ENCODE measurements around the gene APCDD1. TPM values are rescaled to one million over a fixed set of nuclear protein-coding genes. Genes with fewer than 3 reads are reported as not detected.
"Not testable (repeated sequence)": the region's sequence is repeated elsewhere in the genome, so short reads cannot be mapped to it uniquely, and the experiment has no call there.

The APCDD1 gene
- total RNA-seq, 1 donor from 2014 or later = not detected

DNA sequence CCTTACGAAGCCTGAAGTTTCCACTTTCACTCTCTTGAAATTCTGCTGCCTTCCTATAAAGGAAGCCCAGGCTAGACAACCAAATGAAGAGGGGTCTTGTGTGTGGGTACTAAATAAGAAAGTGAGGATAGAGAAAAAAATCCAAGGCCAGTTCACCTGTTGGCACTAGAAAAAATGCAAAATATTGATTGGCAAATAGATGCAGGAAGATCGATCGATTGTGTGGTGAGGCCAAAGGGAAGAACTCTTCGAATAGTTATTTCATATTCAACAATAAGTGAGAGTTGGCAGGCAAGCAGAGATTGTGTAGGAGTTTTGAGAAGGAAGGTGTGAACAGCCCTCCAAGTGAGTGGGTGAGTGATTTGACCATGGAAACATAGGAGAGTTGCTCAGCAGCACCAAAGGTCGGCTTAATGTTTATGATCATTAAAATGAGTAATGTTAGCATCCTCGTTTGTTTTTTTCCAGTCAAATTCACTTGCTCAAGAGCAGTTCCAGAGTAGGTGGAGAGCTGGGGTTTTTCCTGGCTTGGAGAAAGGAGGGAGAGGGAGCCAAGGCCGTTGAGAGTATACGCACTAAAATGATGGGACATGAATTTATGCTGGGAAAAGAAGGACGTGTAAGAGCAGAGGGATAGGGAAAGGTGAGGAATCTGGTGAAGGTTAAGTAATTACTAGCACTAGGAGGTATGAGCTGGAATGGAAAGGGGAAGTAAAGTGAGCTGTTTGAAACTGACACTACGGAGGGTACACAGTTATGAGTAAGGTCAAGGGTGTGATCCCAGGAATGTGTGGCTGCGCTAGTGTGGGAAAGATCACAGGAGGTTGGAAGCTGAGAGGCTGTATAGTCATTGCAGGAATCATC is 70.3 kb downstream of the APCDD1 start:
- no peaks in the 10 kb centered on the region for H3K9me3 Mint-ChIP-seq
- H3K4me3 Mint-ChIP-seq = peak overlapping the region; percentile 96
- intact Hi-C loops (cut with micrococcal nuclease) = loop anchor here (5.0 to 10.0 kb wide), 5 partner anchors 912 to 1912 kb away; partner anchors contain the start of genes CHMP1B, PPP4R1 and RALBP1
- peaks cover 11% of the 10 kb centered on the region for H3K27me3 Mint-ChIP-seq
- H3K27ac Mint-ChIP-seq = peak overlapping the region; percentile 93
- no peaks in the 10 kb centered on the region for H3K36me3 Mint-ChIP-seq (ENCODE audit: low read depth)
- DNase-seq = no peak
- peaks cover 36% of the 10 kb centered on the region for H3K4me1 Mint-ChIP-seq

DNA sequence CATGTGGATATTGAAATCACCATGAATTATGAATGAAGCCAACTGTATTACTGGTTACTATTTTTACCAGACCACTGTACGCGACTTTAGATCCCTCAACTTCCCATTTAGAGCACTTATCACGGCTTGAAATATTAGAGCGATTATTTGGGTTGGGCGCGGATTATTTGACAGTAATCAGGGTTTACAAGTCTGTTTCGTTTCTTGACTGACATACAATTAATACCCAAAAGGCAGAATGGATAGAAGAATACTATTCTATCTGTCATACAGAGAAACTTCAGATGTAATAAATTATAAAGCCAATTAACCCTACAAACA is 70.9 kb downstream of the APCDD1 start:
- peaks cover 3% of the 10 kb centered on the region for H3K36me3 Mint-ChIP-seq (ENCODE audit: low read depth)
- H3K9me3 Mint-ChIP-seq = no peaks in the 10 kb centered on the region
- H3K27me3 Mint-ChIP-seq = peaks cover 8% of the 10 kb centered on the region
- H3K4me1 Mint-ChIP-seq = peaks cover 38% of the 10 kb centered on the region
- H3K4me3 Mint-ChIP-seq = peak overlapping the region; percentile 96
- no peak for DNase-seq
- intact Hi-C loops (cut with micrococcal nuclease) = loop anchor here (5.0 to 10.0 kb wide), 5 partner anchors 913 to 1913 kb away; partner anchors contain the start of genes CHMP1B, PPP4R1 and RALBP1
- peak overlapping the region; percentile 93 for H3K27ac Mint-ChIP-seq

DNA sequence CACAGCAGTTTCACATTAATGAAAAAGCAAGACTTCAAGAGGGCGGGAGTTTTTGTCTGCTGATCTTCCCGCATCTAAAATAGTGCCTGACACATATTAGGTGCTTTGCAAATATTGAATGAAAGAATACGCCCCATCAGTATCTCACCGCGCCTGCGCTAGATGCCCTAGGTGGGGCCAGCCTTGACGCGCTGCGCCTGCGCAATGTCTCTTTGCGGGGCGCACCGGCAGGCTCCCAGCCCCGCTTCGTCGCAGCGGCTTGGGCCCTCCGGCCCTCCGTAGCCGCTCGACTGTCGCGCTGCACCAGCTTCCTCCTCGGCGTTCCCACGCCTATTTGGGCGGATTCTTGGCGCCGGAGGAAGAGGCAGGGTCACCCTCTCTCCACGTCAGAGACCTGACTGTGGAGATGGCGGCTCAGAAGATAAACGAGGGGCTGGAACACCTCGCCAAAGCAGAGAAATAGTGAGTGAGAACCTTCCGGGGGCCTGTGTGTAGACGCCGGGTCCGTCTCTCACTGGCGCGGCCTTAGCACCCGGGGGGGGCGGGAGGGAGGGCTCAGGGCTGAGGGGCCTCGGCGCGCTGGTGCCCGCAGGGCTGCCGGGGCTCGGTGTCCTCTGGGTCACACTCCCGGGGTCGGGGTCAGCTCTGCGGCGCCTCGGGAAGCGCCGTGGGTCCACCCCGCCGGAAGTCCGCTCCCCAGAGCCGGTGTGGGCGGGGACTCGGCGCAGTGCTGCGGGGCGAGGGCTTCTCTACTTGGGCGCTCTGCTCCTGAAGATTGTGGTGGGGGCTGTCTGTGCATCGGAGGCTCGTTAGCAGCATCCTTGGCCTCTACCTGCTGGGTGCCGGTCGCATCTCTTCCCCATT is 71.5 kb downstream of the APCDD1 start, which contains the start of gene NAPG:
NAPG (plus strand) TSS at position 331 of the 864 bp plus-strand sequence; CDS start at position 407, 76 bp downstream.
- Mint-ChIP-seq H3K9me3 (no peaks in the 10 kb centered on the region), H3K4me1 (peaks cover 44% of the 10 kb centered on the region), H3K27ac (peak within 1 kb of the TSS; percentile 98), H3K4me3 (peak within 1 kb of the TSS; percentile 96), H3K36me3 (ENCODE audit: low read depth) (peaks cover 6% of the 10 kb centered on the region), H3K27me3 (peaks cover 8% of the 10 kb centered on the region)
- peak; percentile 98 for DNase-seq
- intact Hi-C loops (cut with micrococcal nuclease) = loop anchor here (1.0 to 10.0 kb wide), 6 partner anchors 613 to 1914 kb away; partner anchors contain the start of genes CHMP1B, PPP4R1 and RALBP1

DNA sequence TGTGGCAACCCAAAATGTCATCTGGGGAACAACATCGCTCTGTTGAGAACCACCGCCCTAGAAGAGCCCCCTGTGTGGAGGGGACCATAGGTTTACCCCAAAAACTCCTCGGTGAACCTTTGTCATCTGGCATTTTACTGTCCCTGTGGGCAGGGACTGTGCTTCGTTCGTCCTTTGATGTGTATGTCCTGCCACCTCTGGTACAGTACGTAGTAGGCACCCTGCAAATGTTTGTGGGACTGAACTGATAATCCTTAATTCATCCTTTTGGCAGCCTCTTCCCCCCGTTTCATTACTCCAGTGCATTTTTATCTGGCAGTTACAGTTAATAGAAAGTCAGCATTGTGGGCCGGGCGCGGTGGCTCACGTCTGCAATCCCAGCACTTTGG is 72.1 kb downstream of the APCDD1 start:
- Mint-ChIP-seq H3K9me3 (no peaks in the 10 kb centered on the region), H3K36me3 (ENCODE audit: low read depth) (peaks cover 6% of the 10 kb centered on the region), H3K4me1 (peaks cover 45% of the 10 kb centered on the region), H3K27me3 (peaks cover 7% of the 10 kb centered on the region), H3K27ac (peak overlapping the region; percentile 86), H3K4me3 (peak overlapping the region; percentile 96)
- intact Hi-C loops (cut with micrococcal nuclease) = loop anchor here (1.0 to 10.0 kb wide), 6 partner anchors 613 to 1914 kb away; partner anchors contain the start of genes CHMP1B, PPP4R1 and RALBP1
- DNase-seq = no peak

DNA sequence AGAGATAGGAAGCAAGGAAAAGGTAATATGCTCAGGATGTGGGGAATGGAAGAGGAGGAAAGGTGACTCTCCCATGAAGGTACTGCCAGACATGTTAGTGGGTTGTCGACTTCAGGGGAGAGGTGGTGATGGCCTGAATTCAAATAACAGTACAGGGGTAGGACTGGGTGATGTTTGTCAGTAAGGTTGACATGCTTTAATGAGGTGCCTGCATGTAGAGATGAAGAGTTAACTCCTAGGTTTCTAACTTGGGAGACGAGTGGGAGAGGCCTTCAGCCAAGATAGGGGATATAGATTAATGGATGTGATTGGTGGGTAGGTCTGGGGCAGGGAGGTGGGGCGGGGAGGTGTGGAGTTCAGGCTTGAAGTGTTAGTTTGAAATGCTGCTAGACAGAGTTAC is 74.0 kb downstream of the APCDD1 start:
- peaks cover 11% of the 10 kb centered on the region for H3K36me3 Mint-ChIP-seq (ENCODE audit: low read depth)
- H3K4me3 Mint-ChIP-seq = peak overlapping the region; percentile 20

DNA sequence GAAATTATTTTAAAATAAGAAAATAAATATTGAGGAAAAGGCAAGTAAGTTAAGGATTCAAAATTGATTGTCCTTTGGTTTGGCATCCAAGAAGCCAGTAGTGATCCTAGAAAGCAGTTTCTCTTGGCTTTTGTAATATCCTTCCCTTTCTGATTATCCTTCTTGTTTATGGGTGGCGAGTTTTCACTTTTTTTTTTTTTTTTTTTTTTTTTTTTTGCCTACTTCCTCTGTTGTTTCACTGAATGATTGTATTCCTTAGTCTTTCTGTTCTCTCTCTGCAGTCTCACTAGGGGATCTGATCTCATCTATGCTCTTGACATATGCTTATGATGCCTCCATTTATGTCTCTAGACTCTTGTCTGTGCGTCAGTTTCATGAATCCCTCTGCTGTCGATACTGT is 75.6 kb downstream of the APCDD1 start:
- H3K36me3 Mint-ChIP-seq (ENCODE audit: low read depth) = peaks cover 18% of the 10 kb centered on the region
- H3K4me3 Mint-ChIP-seq = peak overlapping the region; percentile 79
- H3K27ac Mint-ChIP-seq = peak overlapping the region; percentile 96
- H3K9me3 Mint-ChIP-seq = no peaks in the 10 kb centered on the region
- DNase-seq = no peak
- H3K27me3 Mint-ChIP-seq = no peaks in the 10 kb centered on the region
- peaks cover 39% of the 10 kb centered on the region for H3K4me1 Mint-ChIP-seq
- intact Hi-C loops (cut with micrococcal nuclease) = no loop called here

More for the DNA sequence above, 74.0 kb downstream of the APCDD1 start:
- H3K27ac Mint-ChIP-seq = peak overlapping the region; percentile 15
- no peaks in the 10 kb centered on the region for H3K27me3 Mint-ChIP-seq
- intact Hi-C loops (cut with micrococcal nuclease) = loop anchor here (5.0 to 10.0 kb wide), 5 partner anchors 916 to 1916 kb away; partner anchors contain the start of genes CHMP1B, PPP4R1 and RALBP1
- peaks cover 47% of the 10 kb centered on the region for H3K4me1 Mint-ChIP-seq
- no peak for DNase-seq
- H3K9me3 Mint-ChIP-seq = no peaks in the 10 kb centered on the region

DNA sequence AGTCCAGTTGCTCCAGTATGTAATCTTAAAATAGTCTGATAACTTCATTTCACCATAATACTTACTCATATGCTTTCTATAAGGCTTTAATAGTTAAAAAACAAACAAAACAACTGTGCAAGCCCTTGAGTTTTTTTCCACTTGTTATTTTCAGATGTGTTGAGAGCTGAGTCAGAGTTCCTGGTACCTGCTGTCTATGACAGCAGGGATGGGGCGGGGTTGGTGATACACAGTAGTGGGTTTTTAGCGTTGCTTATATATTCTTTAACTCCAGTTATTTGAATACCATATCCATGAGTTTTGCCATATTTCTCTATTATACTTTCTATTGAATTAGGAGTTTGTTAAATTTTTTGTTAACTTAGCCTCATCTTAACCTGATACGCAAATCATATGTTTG is 76.4 kb downstream of the APCDD1 start:
- peak overlapping the region; percentile 96 for H3K27ac Mint-ChIP-seq
- H3K4me1 Mint-ChIP-seq = peaks cover 34% of the 10 kb centered on the region
- H3K27me3 Mint-ChIP-seq = no peaks in the 10 kb centered on the region
- H3K4me3 Mint-ChIP-seq = peak overlapping the region; percentile 79
- peak; percentile 72 for DNase-seq
- no peaks in the 10 kb centered on the region for H3K9me3 Mint-ChIP-seq
- intact Hi-C loops (cut with micrococcal nuclease) = no loop called here
- H3K36me3 Mint-ChIP-seq (ENCODE audit: low read depth) = peaks cover 21% of the 10 kb centered on the region

DNA sequence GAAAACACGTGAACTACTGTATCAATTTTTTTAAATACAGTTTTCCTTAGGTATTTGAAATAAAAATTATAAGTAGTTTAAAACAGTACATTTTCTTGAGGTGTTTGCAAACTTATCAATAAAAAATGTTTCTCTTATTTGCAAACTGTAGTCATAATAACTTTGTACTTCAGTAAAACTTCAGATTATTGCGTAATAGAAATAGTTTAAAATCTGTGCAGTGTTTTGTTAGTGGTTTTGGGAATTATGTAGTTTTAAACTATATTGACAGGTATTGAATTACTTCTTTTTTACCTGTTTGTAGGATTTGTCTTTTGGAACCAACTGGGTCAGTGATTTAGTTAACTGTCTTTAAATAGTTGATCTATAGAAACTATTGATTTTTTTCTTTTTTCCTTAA is 78.7 kb downstream of the APCDD1 start:
- H3K36me3 Mint-ChIP-seq (ENCODE audit: low read depth) = peaks cover 34% of the 10 kb centered on the region
- no peaks in the 10 kb centered on the region for H3K27me3 Mint-ChIP-seq
- H3K27ac Mint-ChIP-seq = no peak overlapping the region
- no peaks in the 10 kb centered on the region for H3K9me3 Mint-ChIP-seq
- H3K4me1 Mint-ChIP-seq = peaks cover 32% of the 10 kb centered on the region
- no peak overlapping the region for H3K4me3 Mint-ChIP-seq
- DNase-seq = no peak
- intact Hi-C loops (cut with micrococcal nuclease) = no loop called here

DNA sequence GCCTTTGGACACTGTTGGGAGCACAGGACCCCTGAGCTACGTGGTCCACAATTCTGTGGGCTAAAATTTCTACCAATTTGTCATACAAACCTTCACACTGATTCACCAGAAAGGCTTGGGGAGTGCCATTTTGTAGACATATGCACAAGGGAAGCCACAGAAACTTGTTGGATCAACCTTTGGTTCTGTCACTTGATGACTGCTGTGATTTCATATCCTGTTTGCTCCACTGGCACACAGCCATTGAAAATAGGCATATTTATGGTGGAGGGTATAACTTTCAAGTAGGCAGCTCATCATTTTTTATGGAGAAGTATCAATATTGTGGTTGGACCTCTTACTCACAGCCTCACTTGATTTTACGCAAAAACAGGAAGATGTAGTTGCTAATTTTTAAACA is 81.8 kb downstream of the APCDD1 start:
- peak; percentile 44 for DNase-seq
- no peaks in the 10 kb centered on the region for H3K27me3 Mint-ChIP-seq
- H3K9me3 Mint-ChIP-seq = no peaks in the 10 kb centered on the region
- peaks cover 52% of the 10 kb centered on the region for H3K36me3 Mint-ChIP-seq (ENCODE audit: low read depth)
- no peak overlapping the region for H3K27ac Mint-ChIP-seq
- no peak overlapping the region for H3K4me3 Mint-ChIP-seq
- H3K4me1 Mint-ChIP-seq = peaks cover 8% of the 10 kb centered on the region
- intact Hi-C loops (cut with micrococcal nuclease) = no loop called here

DNA sequence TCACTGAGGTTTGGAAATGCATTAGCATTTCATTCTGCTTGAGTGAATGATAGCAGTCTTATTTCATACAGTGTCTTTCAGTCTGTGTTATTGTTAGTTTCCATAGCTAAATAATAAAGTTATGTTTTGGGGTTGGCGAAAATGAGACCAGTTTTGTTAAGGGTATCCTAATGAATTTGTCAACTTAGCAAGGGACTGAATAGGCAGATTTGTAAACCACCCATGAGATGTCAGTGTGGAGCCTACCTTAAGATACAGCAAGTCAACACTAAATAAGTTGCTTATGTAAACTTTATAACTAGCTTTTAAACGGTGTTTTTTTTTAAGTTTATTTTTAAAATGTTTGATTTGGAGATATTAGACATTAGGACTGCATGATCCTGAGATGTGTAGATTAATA is 83.3 kb downstream of the APCDD1 start:
- Mint-ChIP-seq H3K9me3 (no peaks in the 10 kb centered on the region), H3K36me3 (ENCODE audit: low read depth) (peaks cover 59% of the 10 kb centered on the region), H3K4me1 (peaks cover 11% of the 10 kb centered on the region), H3K4me3 (no peak overlapping the region), H3K27me3 (no peaks in the 10 kb centered on the region), H3K27ac (no peak overlapping the region)
- peak; percentile 6 for DNase-seq
- intact Hi-C loops (cut with micrococcal nuclease) = no loop called here

DNA sequence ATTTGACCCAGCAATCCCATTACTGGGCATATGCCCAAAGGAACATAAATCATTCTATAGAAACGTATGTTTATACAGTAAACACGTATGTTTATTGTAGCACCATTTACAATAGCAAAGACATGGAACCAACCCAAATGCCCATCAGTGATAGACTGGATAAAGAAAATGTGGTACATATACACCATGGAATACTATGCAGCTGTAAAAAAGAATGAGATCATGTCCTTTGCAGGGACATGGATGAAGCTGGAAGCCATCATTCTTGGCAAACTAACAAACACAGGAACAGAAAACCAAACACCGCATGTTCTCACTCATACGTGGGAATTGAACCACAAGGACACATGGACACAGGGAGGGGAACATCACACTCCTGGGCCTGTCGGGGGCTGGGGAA is 84.7 kb downstream of the APCDD1 start:
- Mint-ChIP-seq H3K4me1 (peaks cover 13% of the 10 kb centered on the region), H3K36me3 (ENCODE audit: low read depth) (peaks cover 59% of the 10 kb centered on the region)
- H3K9me3 Mint-ChIP-seq; DNase-seq; H3K27ac Mint-ChIP-seq; intact Hi-C loops (cut with micrococcal nuclease); H3K27me3 Mint-ChIP-seq; H3K4me3 Mint-ChIP-seq: not testable (repeated sequence)
